Gastroesophageal sphincter (tissue), 3 donors: Measurements from ENCODE around the gene SVOPL.

Experiments used
- CTCF ChIP-seq, 4 experiments: fragments of 200-600 bp in 2 of 4; fragments of 450-650 bp in 2 of 4; sonication (generic) in 1 of 4; IDR thresholded peaks; one replicate each; pipeline ENCODE4 v1.5.1; 2017 to 2019; ENCODE audit warnings: antibody characterized with exemption in 4 of 4, mild to moderate bottlenecking in 2 of 4, moderate library complexity in 2 of 4
- POLR2AphosphoS5 ChIP-seq: sonication (generic); formaldehyde crosslinking; IDR thresholded peaks from one replicate; pipeline ENCODE4 v1.6.1; 2017; ENCODE audit warnings: antibody characterized with exemption

DNA sequence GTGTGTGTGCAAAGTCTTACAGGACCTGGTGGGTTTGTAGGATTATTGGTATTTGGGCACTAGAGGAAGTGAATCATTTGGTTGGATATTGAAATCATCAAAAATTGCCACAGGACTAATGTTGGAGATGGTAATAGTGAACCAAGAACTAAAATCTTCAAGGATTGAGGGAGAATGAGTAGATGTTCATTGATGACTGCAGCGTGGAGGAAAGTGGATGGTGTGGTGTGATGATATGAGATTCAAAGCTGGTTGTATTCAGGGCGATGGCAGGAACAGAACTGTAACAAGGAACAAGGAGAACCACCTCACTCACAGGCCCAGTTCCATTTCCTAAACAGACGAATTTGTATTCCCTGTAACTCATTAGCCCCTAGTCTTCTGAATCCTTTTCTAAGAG, 150.8 kb downstream of the SVOPL start:
- TF ChIP-seq CTCF (IDR thresholded peaks at IDR 0.05), result no peak
- no peak for TF ChIP-seq POLR2AphosphoS5
